Measurements from ENCODE around the gene CKLF. TPM values are rescaled to one million over a fixed set of nuclear protein-coding genes. Genes with fewer than 3 reads are reported as not detected.
A peak's percentile ranks its signal among the peaks of the same experiment; 100 is the strongest.

CKLF gene
- total RNA-seq, 1 donor: 73.4 TPM

- H3K4me3 ChIP-seq (ENCODE audit: low read depth, low read length): no peak overlapping the region
- TF ChIP-seq CTCF (IDR thresholded peaks at IDR 0.05; ENCODE audit: insufficient read depth, low read length): no peak
- DNase-seq (ENCODE audit: low read depth): peak; percentile 50
Observed at GRCh38 chr16:66581246-66581952, 29.0 kb downstream of the CKLF start.

GRCh38 chr16:66585481-66586239 is 33.3 kb downstream of the CKLF start:
- no peak overlapping the region for H3K4me3 ChIP-seq (ENCODE audit: low read depth, low read length)
- DNase-seq (ENCODE audit: low read depth): no peak
- no peak for TF ChIP-seq CTCF (IDR thresholded peaks at IDR 0.05; ENCODE audit: insufficient read depth, low read length)

DNA sequence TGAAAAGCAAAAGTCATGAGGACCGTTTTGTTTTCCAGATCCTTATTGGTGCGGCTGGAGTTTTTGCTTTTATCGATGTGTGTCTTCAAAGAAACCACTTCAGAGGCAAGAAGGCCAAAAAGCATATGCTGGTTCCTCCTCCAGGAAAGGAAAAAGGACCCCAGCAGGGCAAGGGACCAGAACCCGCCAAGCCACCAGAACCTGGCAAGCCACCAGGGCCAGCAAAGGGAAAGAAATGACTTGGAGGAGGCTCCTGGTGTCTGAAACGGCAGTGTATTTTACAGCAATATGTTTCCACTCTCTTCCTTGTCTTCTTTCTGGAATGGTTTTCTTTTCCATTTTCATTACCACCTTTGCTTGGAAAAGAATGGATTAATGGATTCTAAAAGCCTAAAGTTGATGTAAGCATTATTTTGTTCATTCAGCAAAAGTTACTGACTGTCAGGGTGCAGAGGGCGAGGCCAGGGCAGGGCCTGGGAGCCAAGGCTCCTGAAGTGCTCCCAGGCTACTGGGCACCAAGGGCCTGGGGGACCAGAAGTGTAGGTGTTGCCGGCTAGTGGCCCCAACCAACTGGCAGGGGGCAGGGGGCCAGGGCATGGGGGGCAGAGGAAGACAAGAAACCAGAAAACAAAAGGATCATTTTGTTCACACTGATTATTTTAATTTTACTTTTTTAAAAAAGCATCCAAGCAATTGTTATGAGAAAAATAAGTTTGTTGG is 35.7 kb downstream of the CKLF start:
- H3K4me3 ChIP-seq (ENCODE audit: low read depth, low read length): no peak overlapping the region
- no peak for DNase-seq (ENCODE audit: low read depth)
- no peak for TF ChIP-seq CTCF (IDR thresholded peaks at IDR 0.05; ENCODE audit: insufficient read depth, low read length)

GRCh38 chr16:66588981-66589713 is 36.8 kb downstream of the CKLF start:
- no peak overlapping the region for H3K4me3 ChIP-seq (ENCODE audit: low read depth, low read length)
- TF ChIP-seq CTCF (IDR thresholded peaks at IDR 0.05; ENCODE audit: insufficient read depth, low read length): peak; percentile 79
- peak; percentile 43 for DNase-seq (ENCODE audit: low read depth)

DNA sequence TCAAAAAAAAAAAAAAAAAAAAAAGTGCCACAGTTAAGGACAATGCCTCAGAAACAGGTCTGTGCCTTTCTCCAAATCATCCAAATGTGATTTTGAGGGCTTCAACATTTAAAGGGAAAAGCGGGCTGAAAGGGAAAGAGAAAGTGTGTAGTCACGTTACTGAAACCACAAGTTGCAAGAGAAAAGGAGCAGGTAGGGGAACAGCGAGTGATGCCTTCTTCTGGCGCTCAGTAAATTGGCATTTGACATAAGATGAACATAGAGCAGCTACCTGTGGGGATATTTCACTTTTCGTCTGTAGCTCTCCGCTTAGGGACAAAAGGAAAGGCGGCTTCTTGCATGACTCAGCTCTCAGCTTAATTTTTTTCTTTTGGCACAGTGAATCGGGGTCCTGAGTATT is 37.9 kb downstream of the CKLF start:
- DNase-seq (ENCODE audit: low read depth): no peak
- TF ChIP-seq CTCF (IDR thresholded peaks at IDR 0.05; ENCODE audit: insufficient read depth, low read length): no peak
- no peak overlapping the region for H3K4me3 ChIP-seq (ENCODE audit: low read depth, low read length)

DNA sequence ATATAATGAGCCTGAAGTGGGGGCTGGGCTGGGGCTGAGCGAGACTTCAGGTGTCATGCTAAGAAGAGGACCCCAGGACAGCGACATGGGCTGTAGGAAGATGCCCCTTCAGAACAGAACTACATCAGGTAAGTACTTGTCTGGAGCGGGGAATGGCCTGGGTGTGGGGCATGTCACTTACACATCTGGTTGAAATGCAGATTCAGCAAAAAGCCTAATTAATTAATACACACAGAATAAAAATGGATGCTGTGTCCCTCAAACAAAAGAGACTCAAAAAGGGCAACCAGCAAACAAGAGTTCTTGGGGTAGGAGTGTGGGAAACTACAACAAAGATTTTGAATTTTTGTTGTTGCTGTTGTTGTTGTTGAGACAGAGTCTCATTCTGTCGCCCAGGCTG is 38.6 kb downstream of the CKLF start:
- no peak for DNase-seq (ENCODE audit: low read depth)
- no peak overlapping the region for H3K4me3 ChIP-seq (ENCODE audit: low read depth, low read length)
- no peak for TF ChIP-seq CTCF (IDR thresholded peaks at IDR 0.05; ENCODE audit: insufficient read depth, low read length)
